DND-41 (cell line): ENCODE results near the gene ALDH1A2.

Source experiments
- ATAC-seq: fragments of 200-7000 bp; cut with Tn5 transposase; 3 replicates; pipeline ENCODE4 v1.9.1; 2021; ENCODE audit warnings: low read depth; ENCODE audit not compliant: insufficient read depth
- DNase-seq: peaks from one replicate; pipeline ENCODE4 v3.0.0-alpha.2; 2020
- H2AFZ ChIP-seq: 2 replicates; pipeline ENCODE4 v1.6.0; 2012; ENCODE audit warnings: low read depth, low read length
- H3K27ac ChIP-seq: 2 replicates; pipeline ENCODE4 v1.5.1; 2012; ENCODE audit warnings: low read length, inconsistent platforms
- H3K27me3 ChIP-seq: fragments of 200-600 bp; sonication (generic); 2 replicates; pipeline ENCODE4 v1.6.0; 2012; ENCODE audit warnings: low read length, mild to moderate bottlenecking, inconsistent platforms; ENCODE audit not compliant: insufficient read depth, poor library complexity
- H3K36me3 ChIP-seq: 2 replicates; pipeline ENCODE4 v1.5.1; 2012; ENCODE audit warnings: low read length, inconsistent platforms; ENCODE audit not compliant: insufficient read depth
- H3K4me1 ChIP-seq: 2 replicates; pipeline ENCODE4 v1.5.1; 2012; ENCODE audit warnings: mild to moderate bottlenecking, low read length; ENCODE audit not compliant: insufficient read depth
- H3K4me2 ChIP-seq: 2 replicates; pipeline ENCODE4 v1.6.0; 2012; ENCODE audit warnings: mild to moderate bottlenecking, moderate library complexity, low read length, inconsistent platforms; ENCODE audit not compliant: insufficient read depth
- H3K4me3 ChIP-seq, 2 experiments: fragments of 200-600 bp in 1 of 2; shearing (Covaris generic) in 1 of 2; 2 replicates each; pipeline ENCODE4 v1.5.1; 2012 to 2016; ENCODE audit warnings: inconsistent platforms in 2 of 2, low read length in 2 of 2, mild to moderate bottlenecking in 2 of 2, low read depth in 1 of 2, moderate library complexity in 1 of 2
- H3K79me2 ChIP-seq: 2 replicates; pipeline ENCODE4 v1.6.0; 2012; ENCODE audit warnings: low read length, inconsistent platforms; ENCODE audit not compliant: insufficient read depth
- H3K9ac ChIP-seq: 2 replicates; pipeline ENCODE4 v1.6.0; 2012; ENCODE audit warnings: low read depth, mild to moderate bottlenecking, inconsistent platforms, low read length, moderate library complexity
- H3K9me3 ChIP-seq: 2 replicates; pipeline ENCODE4 v1.5.1; 2012; ENCODE audit warnings: low read length, moderate library complexity, mild to moderate bottlenecking, inconsistent platforms; ENCODE audit not compliant: insufficient read depth, severe bottlenecking
- H4K20me1 ChIP-seq: 2 replicates; pipeline ENCODE4 v1.6.0; 2012; ENCODE audit warnings: low read length; ENCODE audit not compliant: insufficient read depth
- CTCF ChIP-seq: IDR thresholded peaks from 2 replicates; pipeline ENCODE4 v1.5.1; 2012; ENCODE audit warnings: borderline replicate concordance, low read length, moderate library complexity, mild to moderate bottlenecking; ENCODE audit not compliant: poor library complexity, severe bottlenecking; ENCODE audit errors: extremely low read depth
- EZH2 ChIP-seq: IDR thresholded peaks from 3 replicates; pipeline ENCODE4 v1.6.1; 2012; ENCODE audit warnings: borderline replicate concordance, low read depth, mild to moderate bottlenecking, moderate library complexity, low read length, inconsistent platforms; ENCODE audit not compliant: severe bottlenecking

Gene ALDH1A2

GRCh38 chr15:57972864-57973263 is 92.6 kb downstream of the ALDH1A2 start:
- no peak for ATAC-seq
- H3K4me1 ChIP-seq: no peaks in the 10 kb centered on the region
- H3K9ac ChIP-seq: no peak overlapping the region

GRCh38 chr15:57969996-57970395 is 95.5 kb downstream of the ALDH1A2 start:
- Histone ChIP-seq H3K79me2 (no peaks in the 10 kb centered on the region), H3K36me3 (no peaks in the 10 kb centered on the region), H3K4me1 (no peaks in the 10 kb centered on the region), H2AFZ (no peak overlapping the region), H3K27me3 (peaks cover 27% of the 10 kb centered on the region), H3K9ac (no peak overlapping the region), H3K27ac (no peak overlapping the region), H3K4me2 (no peak overlapping the region), H4K20me1 (no peaks in the 10 kb centered on the region), H3K9me3 (no peaks in the 10 kb centered on the region), H3K4me3 (no peak overlapping the region)
- TF ChIP-seq CTCF (no peak), EZH2 (no peak)
- DNase-seq (no peak), ATAC-seq (no peak)

More at GRCh38 chr15:57972864-57973263, 92.6 kb downstream of the ALDH1A2 start:
- no peak overlapping the region for H3K4me3 ChIP-seq
- no peaks in the 10 kb centered on the region for H3K9me3 ChIP-seq
- no peak overlapping the region for H2AFZ ChIP-seq
- no peaks in the 10 kb centered on the region for H4K20me1 ChIP-seq
- H3K27me3 ChIP-seq: peaks cover 19% of the 10 kb centered on the region
- DNase-seq: no peak
- no peak overlapping the region for H3K27ac ChIP-seq
- no peaks in the 10 kb centered on the region for H3K36me3 ChIP-seq
- H3K79me2 ChIP-seq: no peaks in the 10 kb centered on the region
- H3K4me2 ChIP-seq: no peak overlapping the region
- TF ChIP-seq EZH2 (no peak), CTCF (no peak)

- Histone ChIP-seq H4K20me1 (no peaks in the 10 kb centered on the region), H3K36me3 (no peaks in the 10 kb centered on the region), H3K4me3 (no peak overlapping the region), H3K4me2 (no peak overlapping the region), H2AFZ (no peak overlapping the region), H3K27ac (no peak overlapping the region), H3K9me3 (no peaks in the 10 kb centered on the region), H3K9ac (no peak overlapping the region), H3K4me1 (no peaks in the 10 kb centered on the region), H3K27me3 (peaks cover 29% of the 10 kb centered on the region), H3K79me2 (no peaks in the 10 kb centered on the region)
- DNase-seq (no peak), ATAC-seq (no peak)
- TF ChIP-seq EZH2 (no peak), CTCF (no peak)
Observed at GRCh38 chr15:57969355-57969754, 96.2 kb downstream of the ALDH1A2 start.

GRCh38 chr15:57962887-57963286 is 102.6 kb downstream of the ALDH1A2 start:
- Histone ChIP-seq H3K36me3 (no peaks in the 10 kb centered on the region), H3K9ac (no peak overlapping the region), H3K4me1 (no peaks in the 10 kb centered on the region), H3K27ac (no peak overlapping the region), H3K4me2 (no peak overlapping the region), H4K20me1 (no peaks in the 10 kb centered on the region), H3K27me3 (peaks cover 20% of the 10 kb centered on the region), H3K79me2 (no peaks in the 10 kb centered on the region), H3K4me3 (no peak overlapping the region), H3K9me3 (no peaks in the 10 kb centered on the region), H2AFZ (no peak overlapping the region)
- ATAC-seq: no peak
- no peak for DNase-seq
- no peak for TF ChIP-seq EZH2
- TF ChIP-seq CTCF: no peak
